ENCODE data around the gene SLC27A1.

The SLC27A1 gene

GRCh38 chr19:17539238-17540117, 69.2 kb downstream of the SLC27A1 start:
- TF ChIP-seq CTCF (IDR thresholded peaks at IDR 0.05; ENCODE audit: low read depth, low read length) = peak; percentile 32; the same call in 1 of the 2 replicates
- Histone ChIP-seq H3K27me3 (ENCODE audit: insufficient read depth, low read depth, severe bottlenecking) (no peaks in the 10 kb centered on the region), H3K27ac (peak overlapping the region; percentile 58), H3K4me3 (ENCODE audit: low read depth, low read length) (peak overlapping the region; percentile 52), H3K36me3 (no peaks in the 10 kb centered on the region), H3K9me3 (ENCODE audit: severe bottlenecking) (peaks cover 5% of the 10 kb centered on the region)
- peak; percentile 99 for DNase-seq

GRCh38 chr19:17540174-17540573, 69.8 kb downstream of the SLC27A1 start:
- no peak for TF ChIP-seq CTCF (IDR thresholded peaks at IDR 0.05; ENCODE audit: low read depth, low read length)
- H3K4me3 ChIP-seq (ENCODE audit: low read depth, low read length) = no peak overlapping the region
- H3K9me3 ChIP-seq (ENCODE audit: severe bottlenecking) = peaks cover 5% of the 10 kb centered on the region
- no peak overlapping the region for H3K27ac ChIP-seq
- no peaks in the 10 kb centered on the region for H3K27me3 ChIP-seq (ENCODE audit: insufficient read depth, low read depth, severe bottlenecking)
- no peak for DNase-seq
- no peaks in the 10 kb centered on the region for H3K36me3 ChIP-seq

GRCh38 chr19:17541184-17541759, 70.9 kb downstream of the SLC27A1 start:
- no peaks in the 10 kb centered on the region for H3K27me3 ChIP-seq (ENCODE audit: insufficient read depth, low read depth, severe bottlenecking)
- TF ChIP-seq CTCF (IDR thresholded peaks at IDR 0.05; ENCODE audit: low read depth, low read length) = no peak
- H3K27ac ChIP-seq = no peak overlapping the region
- H3K36me3 ChIP-seq = no peaks in the 10 kb centered on the region
- no peak for DNase-seq
- H3K9me3 ChIP-seq (ENCODE audit: severe bottlenecking) = peaks cover 5% of the 10 kb centered on the region
- no peak overlapping the region for H3K4me3 ChIP-seq (ENCODE audit: low read depth, low read length)

GRCh38 chr19:17542042-17542441, 71.7 kb downstream of the SLC27A1 start:
- Histone ChIP-seq H3K4me3 (ENCODE audit: low read depth, low read length) (no peak overlapping the region), H3K9me3 (ENCODE audit: severe bottlenecking) (peaks cover 5% of the 10 kb centered on the region), H3K36me3 (no peaks in the 10 kb centered on the region), H3K27me3 (ENCODE audit: insufficient read depth, low read depth, severe bottlenecking) (no peaks in the 10 kb centered on the region), H3K27ac (no peak overlapping the region)
- DNase-seq = no peak
- TF ChIP-seq CTCF (IDR thresholded peaks at IDR 0.05; ENCODE audit: low read depth, low read length) = no peak

- H3K27ac ChIP-seq = no peak overlapping the region
- no peaks in the 10 kb centered on the region for H3K27me3 ChIP-seq (ENCODE audit: insufficient read depth, low read depth, severe bottlenecking)
- no peak overlapping the region for H3K4me3 ChIP-seq (ENCODE audit: low read depth, low read length)
- no peak for DNase-seq
- H3K36me3 ChIP-seq = no peaks in the 10 kb centered on the region
- H3K9me3 ChIP-seq (ENCODE audit: severe bottlenecking) = peaks cover 5% of the 10 kb centered on the region
- no peak for TF ChIP-seq CTCF (IDR thresholded peaks at IDR 0.05; ENCODE audit: low read depth, low read length)
Observed at GRCh38 chr19:17542793-17543582, 72.7 kb downstream of the SLC27A1 start.
